ENCODE results near the gene CITED4. TPM values are rescaled to one million over a fixed set of nuclear protein-coding genes. Genes with fewer than 3 reads are reported as not detected.

The CITED4 gene
- total RNA-seq, 1 experiment from 2014 or later: 1.8 TPM

Other genes starting within 250 kb of the CITED4 start
- gene RIMS3, start 196.7 kb downstream of the CITED4 start, total RNA-seq (2014; rRNA removed): 0.11 and 0.19 TPM in 2 replicates
- gene NFYC, start 170.7 kb downstream of the CITED4 start, total RNA-seq (2014; rRNA removed): 31.3 and 33.1 TPM in 2 replicates
- gene KCNQ4, start 78.6 kb downstream of the CITED4 start, total RNA-seq (2014; rRNA removed): 0.06 and 0.63 TPM in 2 replicates
- 46.2 and 55.1 TPM in 2 replicates for gene CTPS1, start 117.3 kb upstream of the CITED4 start, total RNA-seq (2014; rRNA removed)
- 0.17 TPM in 1 of 2 replicates, not detected in the other for gene SLFNL1, start 159.4 kb upstream of the CITED4 start, total RNA-seq (2014; rRNA removed)

Data from LHCN-M2 (cell line).